SK-N-MC (cell line): Measurements from ENCODE around the gene TRAPPC12.

Source experiments
- EZH2 ChIP-seq: fragments of 200-600 bp; sonication (generic); IDR thresholded peaks from one replicate; pipeline ENCODE4 v1.6.1; 2017; ENCODE audit warnings: antibody characterized with exemption
- FOXP2 ChIP-seq: optimal IDR thresholded peaks from 2 replicates; pipeline ENCODE3; 2011; ENCODE audit warnings: mild to moderate bottlenecking, moderate library complexity; ENCODE audit not compliant: insufficient read depth; ENCODE audit errors: extremely low read length, control extremely low read depth
- POLR2AphosphoS5 ChIP-seq: IDR thresholded peaks from 2 replicates; pipeline ENCODE4 v1.6.1; 2012; ENCODE audit warnings: mild to moderate bottlenecking, low read depth, low read length, borderline replicate concordance

DNA sequence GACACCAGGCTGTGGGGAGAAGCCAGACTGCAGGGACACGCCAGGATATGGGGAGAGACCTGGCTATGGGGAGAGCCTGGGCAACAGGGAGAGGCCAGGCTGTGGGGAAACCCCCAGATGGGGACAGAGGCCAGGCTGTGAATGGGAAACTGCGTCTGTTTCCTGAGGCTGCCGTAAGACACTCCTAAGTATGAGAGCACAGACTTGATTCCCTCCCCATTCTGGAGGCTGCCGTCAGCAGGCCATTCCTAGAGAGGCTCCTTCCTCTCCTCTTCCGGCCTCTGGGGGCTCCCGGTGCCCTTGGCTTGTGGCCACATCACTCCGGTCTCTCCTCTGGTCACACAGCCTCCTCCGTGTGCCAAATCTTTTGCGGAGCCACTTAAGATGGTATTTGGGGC is 107.5 kb downstream of the TRAPPC12 start:
- TF ChIP-seq POLR2AphosphoS5 (no peak), EZH2 (no peak), FOXP2 (no peak)
